Measurements from ENCODE around the gene NPTX1.

The NPTX1 gene

DNA sequence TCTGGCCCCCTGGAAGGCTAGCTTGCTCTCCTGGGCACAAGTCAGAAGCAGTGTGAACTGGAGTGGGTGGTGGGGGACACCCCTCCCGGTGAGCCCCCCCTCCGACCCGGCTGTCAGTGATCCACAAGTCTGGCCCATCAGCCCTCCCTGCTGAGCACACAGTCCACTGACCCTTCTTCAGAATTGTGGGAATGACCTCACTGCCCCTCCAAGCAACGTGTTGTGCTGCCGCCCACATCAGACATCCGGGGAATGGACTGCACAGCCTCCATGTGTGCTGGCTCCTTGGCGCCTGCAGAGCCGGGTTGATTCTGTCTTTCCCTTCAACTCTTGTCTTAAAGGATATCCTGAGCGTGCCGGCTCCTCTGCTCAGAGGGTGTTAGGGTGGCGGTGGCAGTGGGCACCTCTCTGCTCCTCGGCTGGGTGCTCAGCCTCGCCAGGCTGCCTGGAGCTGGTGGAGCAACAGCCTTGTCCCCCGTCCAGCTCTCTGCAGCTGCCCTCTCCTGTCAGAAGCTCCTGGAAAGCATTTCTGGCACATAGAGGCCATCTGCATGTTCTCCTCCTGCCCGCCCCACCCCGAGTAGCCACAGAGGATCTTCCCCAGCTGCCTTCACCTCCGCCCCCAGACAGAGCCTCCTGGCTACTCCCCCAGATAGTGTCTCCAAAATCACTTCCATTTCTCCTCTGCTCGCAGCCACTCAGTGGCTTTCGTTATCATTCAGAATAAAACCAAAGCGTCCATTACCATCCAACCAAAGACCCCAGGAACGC is 19.8 kb downstream of the NPTX1 start:
- DNase-seq (ENCODE audit: low spot score) = no peak
- TF ChIP-seq, protein P1, sequence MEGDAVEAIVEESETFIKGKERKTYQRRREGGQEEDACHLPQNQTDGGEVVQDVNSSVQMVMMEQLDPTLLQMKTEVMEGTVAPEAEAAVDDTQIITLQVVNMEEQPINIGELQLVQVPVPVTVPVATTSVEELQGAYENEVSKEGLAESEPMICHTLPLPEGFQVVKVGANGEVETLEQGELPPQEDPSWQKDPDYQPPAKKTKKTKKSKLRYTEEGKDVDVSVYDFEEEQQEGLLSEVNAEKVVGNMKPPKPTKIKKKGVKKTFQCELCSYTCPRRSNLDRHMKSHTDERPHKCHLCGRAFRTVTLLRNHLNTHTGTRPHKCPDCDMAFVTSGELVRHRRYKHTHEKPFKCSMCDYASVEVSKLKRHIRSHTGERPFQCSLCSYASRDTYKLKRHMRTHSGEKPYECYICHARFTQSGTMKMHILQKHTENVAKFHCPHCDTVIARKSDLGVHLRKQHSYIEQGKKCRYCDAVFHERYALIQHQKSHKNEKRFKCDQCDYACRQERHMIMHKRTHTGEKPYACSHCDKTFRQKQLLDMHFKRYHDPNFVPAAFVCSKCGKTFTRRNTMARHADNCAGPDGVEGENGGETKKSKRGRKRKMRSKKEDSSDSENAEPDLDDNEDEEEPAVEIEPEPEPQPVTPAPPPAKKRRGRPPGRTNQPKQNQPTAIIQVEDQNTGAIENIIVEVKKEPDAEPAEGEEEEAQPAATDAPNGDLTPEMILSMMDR (IDR thresholded peaks at IDR 0.05; ENCODE audit: extremely low read depth, missing control alignments) = no peak

DNA sequence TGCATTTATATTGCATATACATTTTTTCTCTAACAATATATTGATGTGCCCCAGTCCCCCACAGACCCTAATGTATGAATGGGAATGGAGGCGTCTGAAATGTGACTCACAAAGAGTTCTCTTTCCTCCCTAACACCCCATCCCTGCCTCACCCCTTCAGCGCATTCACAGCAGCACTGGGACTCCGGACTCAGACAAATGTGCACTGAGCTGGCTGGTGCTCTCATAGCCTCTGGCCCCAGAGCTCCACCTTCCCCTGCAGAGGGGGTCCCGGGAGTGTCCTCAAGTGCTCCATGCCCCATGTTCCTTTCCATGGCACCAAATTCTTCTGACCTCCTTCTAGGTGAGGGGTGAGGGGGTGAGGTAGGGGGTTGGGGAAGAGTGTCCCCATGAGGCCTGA is 20.6 kb downstream of the NPTX1 start:
- no peak for DNase-seq (ENCODE audit: low spot score)
- TF ChIP-seq, protein P1 (IDR thresholded peaks at IDR 0.05; ENCODE audit: extremely low read depth, missing control alignments) = no peak

DNA sequence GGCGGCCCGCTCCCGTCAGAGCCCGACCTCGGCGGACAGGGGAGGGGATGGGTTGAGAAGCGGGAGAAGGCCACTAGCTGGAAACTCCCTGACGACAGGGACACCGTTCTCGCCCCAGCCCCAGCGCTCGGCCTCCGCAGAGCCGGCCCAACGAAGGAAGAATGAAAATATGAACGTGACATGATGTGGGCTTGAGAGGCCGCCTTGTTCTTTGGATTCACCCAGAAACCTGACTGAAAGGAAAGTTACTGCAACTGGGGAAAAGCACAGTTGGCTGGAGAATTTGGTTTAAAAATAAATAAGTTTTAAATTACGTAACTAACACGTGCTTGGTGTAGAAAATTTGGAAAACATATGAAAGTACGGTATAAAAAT is 21.1 kb downstream of the NPTX1 start:
- peak; percentile 83 for DNase-seq (ENCODE audit: low spot score)
- TF ChIP-seq, protein P1 (IDR thresholded peaks at IDR 0.05; ENCODE audit: extremely low read depth, missing control alignments) = no peak

DNA sequence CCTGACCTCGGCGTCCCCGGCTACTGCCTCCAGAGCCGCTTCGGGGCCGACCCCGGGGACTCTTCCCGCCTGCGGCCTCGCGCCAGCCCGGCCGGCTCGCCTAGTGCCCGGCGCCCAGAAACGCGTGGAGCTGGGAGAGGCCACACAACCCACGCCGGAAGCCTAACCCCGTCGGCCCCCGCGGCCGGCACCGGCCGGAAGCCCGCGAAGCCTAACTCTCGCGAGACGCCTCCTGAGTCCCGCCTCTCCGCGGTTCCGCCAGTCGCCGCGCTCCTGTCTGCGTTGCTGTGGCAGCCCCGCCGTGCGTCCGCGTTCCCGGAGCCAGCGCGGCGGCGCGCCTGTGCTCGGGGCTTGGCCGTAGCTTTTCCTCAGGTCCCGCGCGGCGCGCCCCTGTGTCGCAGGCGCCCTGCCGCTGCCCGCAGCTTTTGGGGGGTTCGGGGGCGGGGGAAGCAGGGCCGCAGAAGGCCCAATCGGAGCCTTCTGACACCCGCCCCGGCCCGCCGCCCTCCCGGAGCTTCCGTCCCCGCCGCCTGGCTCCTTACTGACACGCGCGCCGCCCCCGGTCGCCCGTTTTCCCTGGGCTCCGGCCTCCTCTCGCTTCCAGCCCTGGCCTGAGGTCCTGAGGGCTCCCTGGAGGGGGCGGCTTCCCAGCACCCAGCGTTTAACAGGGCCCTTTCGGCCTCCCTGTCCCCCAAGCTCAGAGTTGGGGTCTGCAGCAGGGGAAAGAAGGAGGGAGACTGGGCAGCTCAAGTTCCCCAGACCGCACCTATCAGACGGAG is 21.7 kb downstream of the NPTX1 start:
- TF ChIP-seq, protein P1 (IDR thresholded peaks at IDR 0.05; ENCODE audit: extremely low read depth, missing control alignments) = no peak
- DNase-seq (ENCODE audit: low spot score) = peak; percentile 99

DNA sequence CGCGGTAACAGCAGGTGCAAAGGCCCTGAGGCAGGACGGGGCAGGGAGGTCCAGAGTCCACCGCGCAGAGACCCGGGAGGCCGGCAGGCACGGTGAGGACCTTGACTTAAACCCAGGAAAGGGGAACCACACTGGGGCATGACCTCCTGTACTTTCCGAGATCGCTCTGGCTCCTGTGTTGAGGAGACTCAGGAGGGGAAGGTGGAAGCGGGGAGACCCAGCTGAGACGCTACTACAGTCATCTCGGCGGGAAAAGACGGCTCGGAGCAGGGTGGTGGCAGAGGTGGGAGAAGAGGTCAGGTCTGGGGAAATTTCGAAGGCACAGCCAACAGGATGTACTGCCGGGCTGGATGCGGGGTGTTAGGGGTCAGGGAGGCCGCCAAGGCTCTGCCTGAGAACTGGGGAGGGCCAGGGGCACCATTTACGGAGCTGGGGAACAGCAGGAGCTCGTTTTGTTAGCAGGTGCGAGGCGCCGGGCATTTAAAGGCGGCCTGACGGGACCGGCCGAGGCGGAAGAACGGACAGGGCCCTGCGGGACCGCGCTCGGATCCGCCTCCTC is 22.3 kb downstream of the NPTX1 start:
- DNase-seq (ENCODE audit: low spot score) = no peak
- TF ChIP-seq, protein P1 (IDR thresholded peaks at IDR 0.05; ENCODE audit: extremely low read depth, missing control alignments) = no peak

DNA sequence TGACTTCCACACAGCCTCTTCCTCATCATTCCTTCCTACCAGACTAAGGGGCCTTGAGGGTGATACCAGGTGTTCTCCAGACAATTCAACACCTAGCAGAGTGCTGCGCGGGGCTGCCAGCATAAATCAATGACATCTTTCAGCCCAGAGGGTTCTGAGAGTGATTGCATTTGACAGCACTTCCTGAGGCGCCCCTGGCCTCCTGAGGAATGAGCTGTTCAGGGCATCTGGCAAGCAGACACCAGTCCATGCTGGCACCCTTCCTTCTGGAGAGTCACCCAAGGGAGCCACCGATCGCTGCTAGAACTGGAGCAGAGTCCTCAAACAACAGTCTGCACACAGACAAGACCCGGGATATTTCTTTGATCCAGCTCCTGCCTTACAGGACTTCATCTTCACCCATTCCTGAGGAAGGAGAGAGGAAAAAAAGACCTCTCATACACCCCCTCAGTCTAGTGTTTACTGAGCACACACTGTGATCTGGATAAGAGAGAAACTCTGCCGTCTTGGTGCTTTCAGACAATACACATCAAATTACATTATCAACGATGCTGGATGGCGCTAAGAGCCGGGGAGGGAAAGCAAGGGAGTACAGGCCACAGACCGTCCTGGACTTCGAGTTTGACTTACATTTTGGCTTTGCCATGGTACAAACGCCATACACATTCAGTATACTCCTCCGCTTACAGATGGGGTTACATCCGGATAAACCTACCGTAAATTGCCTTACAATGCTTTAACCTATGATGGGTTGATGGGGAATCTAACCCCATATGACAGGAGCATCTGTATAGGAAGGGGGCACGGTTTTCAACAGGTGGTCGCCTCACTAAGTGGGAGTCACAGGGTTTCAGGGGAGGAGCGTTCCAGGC is 23.0 kb downstream of the NPTX1 start:
- DNase-seq (ENCODE audit: low spot score) = no peak
- TF ChIP-seq, protein P1 (IDR thresholded peaks at IDR 0.05; ENCODE audit: extremely low read depth, missing control alignments) = no peak

All from GM20000 (cell line).